ENCODE data around the gene ZSWIM3.

DNA sequence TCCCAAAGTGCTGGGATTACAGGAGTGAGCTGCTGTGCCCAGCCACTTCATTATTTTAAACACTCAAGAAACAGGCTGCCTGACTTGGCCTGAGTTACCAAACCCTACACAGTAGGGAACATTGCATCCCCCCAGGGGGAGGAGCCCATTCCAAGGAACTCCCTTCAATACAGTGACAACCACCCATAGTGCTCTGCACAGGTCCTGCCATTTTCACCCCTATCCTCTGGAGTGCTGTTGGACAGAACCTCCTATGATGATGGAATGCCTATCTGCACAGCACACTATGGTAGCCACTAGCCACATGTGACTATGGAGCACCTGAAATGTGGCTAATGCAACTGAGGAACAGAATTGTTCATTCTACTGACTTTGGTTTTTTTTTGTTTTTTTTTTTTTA, 12.0 kb upstream of the ZSWIM3 start:
- TF ChIP-seq, protein P1, sequence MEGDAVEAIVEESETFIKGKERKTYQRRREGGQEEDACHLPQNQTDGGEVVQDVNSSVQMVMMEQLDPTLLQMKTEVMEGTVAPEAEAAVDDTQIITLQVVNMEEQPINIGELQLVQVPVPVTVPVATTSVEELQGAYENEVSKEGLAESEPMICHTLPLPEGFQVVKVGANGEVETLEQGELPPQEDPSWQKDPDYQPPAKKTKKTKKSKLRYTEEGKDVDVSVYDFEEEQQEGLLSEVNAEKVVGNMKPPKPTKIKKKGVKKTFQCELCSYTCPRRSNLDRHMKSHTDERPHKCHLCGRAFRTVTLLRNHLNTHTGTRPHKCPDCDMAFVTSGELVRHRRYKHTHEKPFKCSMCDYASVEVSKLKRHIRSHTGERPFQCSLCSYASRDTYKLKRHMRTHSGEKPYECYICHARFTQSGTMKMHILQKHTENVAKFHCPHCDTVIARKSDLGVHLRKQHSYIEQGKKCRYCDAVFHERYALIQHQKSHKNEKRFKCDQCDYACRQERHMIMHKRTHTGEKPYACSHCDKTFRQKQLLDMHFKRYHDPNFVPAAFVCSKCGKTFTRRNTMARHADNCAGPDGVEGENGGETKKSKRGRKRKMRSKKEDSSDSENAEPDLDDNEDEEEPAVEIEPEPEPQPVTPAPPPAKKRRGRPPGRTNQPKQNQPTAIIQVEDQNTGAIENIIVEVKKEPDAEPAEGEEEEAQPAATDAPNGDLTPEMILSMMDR (conservative IDR thresholded peaks at IDR 0.05 in 1 of 2, IDR thresholded peaks at IDR 0.05 in 1 of 2; ENCODE audit: low read depth in 1 of 2, low read length in 2 of 2): no peak
- no peak for TF ChIP-seq EZH2 (IDR thresholded peaks at IDR 0.05; ENCODE audit: low read length, missing control alignments)

All from fibroblast of lung (primary cell).